Activated CD8-positive, alpha-beta memory T cell treated with anti-CD3 and anti-CD28 coated beads for 36 hours (primary cell): ENCODE data around the gene CUEDC2. TPM values are rescaled to one million over a fixed set of nuclear protein-coding genes. Genes with fewer than 3 reads are reported as not detected.
"Not testable (repeated sequence)": the region's sequence is repeated elsewhere in the genome, so short reads cannot be mapped to it uniquely, and the experiment has no call there.

Experiments used
- CTCF ChIA-PET: fragments of 350-600 bp; sonication (Branson Sonifier 250); formaldehyde crosslinking; loops from one replicate; lab custom pipeline; 2021; ENCODE audit warnings: antibody characterized with exemption; lab: Charles Lee
- POLR2A ChIA-PET: fragments of 350-600 bp; sonication (Branson Sonifier 250); formaldehyde crosslinking; loops from one replicate; lab custom pipeline; 2021; ENCODE audit warnings: antibody characterized with exemption; lab: Charles Lee
- total RNA-seq, 2 experiments: library from RNA; stranded (reverse); gene quantifications; one replicate each; pipeline ENCODE4 v1.2.3, GENCODE V29; 2021

CUEDC2 gene
- total RNA-seq, 2 experiments from 2014 or later = 64.6 to 66.0 TPM

- CTCF ChIA-PET = interaction anchor here (1.1 to 3.2 kb wide), 8 partner anchors 8 to 230 kb away, joined by 3 to 18 read pairs (median 8); partner anchors contain the start of genes C10orf95 and CUEDC2
- POLR2A ChIA-PET = interaction anchor here (1.0 to 2.3 kb wide), 3 partner anchors 10 to 29 kb away, joined by 3 to 32 read pairs (median 4); partner anchors contain the start of genes C10orf95 and CUEDC2
These were observed 28.4 kb upstream of the CUEDC2 start for GRCh38 chr10:102460836-102461186.

- CTCF ChIA-PET = interaction anchor here (0.7 kb wide), 2 partner anchors 17 to 227 kb away, joined by 3 read pairs; no protein-coding TSS in a partner anchor
- POLR2A ChIA-PET = no interaction called here
These were observed 26.3 kb upstream of the CUEDC2 start for GRCh38 chr10:102458656-102459055.

- CTCF ChIA-PET = interaction anchor here (0.8 kb wide), 1 partner anchor 67 kb away, joined by 3 read pairs; no protein-coding TSS in a partner anchor
- POLR2A ChIA-PET = no interaction called here
These were observed 25.3 kb upstream of the CUEDC2 start for GRCh38 chr10:102457591-102458150.

GRCh38 chr10:102455893-102456471 is 23.6 kb upstream of the CUEDC2 start:
- ChIA-PET POLR2A (no interaction called here), CTCF (no interaction called here)

- POLR2A ChIA-PET, CTCF ChIA-PET: not testable (repeated sequence)
These were observed 22.5 kb upstream of the CUEDC2 start for GRCh38 chr10:102454662-102455487.

GRCh38 chr10:102453502-102453901 is 21.1 kb upstream of the CUEDC2 start:
- ChIA-PET CTCF (interaction anchor here (0.7 to 4.7 kb wide), 7 partner anchors 8 to 300 kb away, joined by 3 to 52 read pairs (median 6); partner anchors contain the start of genes CUEDC2 and NFKB2), POLR2A (interaction anchor here (0.6 to 0.7 kb wide), 3 partner anchors 23 to 60 kb away, joined by 3 to 7 read pairs (median 3); no protein-coding TSS in a partner anchor)

GRCh38 chr10:102452672-102453340 is 20.4 kb upstream of the CUEDC2 start:
- POLR2A ChIA-PET = interaction anchor here (0.5 to 4.9 kb wide), 4 partner anchors 20 to 1079 kb away, joined by 3 to 39 read pairs (median 4); partner anchors contain the start of gene CUEDC2

GRCh38 chr10:102451105-102451969 is 19.0 kb upstream of the CUEDC2 start, which contains the start of gene C10orf95:
TSS of gene C10orf95 (minus strand) at chr10:102451543. CDS start at chr10:102451093, 450 bp downstream.
- ChIA-PET POLR2A (interaction anchor here (0.6 to 4.9 kb wide), 15 partner anchors 10 to 298 kb away, joined by 3 to 39 read pairs (median 6); partner anchors contain the start of genes CUEDC2, FBXL15, NFKB2 and TRIM8), CTCF (interaction anchor here (0.7 to 4.7 kb wide), 11 partner anchors 10 to 222 kb away, joined by 3 to 52 read pairs (median 5); partner anchors contain the start of genes ACTR1A, CUEDC2, FBXL15 and NFKB2)

More at GRCh38 chr10:102452672-102453340, 20.4 kb upstream of the CUEDC2 start:
- CTCF ChIA-PET = interaction anchor here (0.7 to 4.7 kb wide), 11 partner anchors 9 to 299 kb away, joined by 3 to 52 read pairs (median 3); partner anchors contain the start of genes CUEDC2, FBXL15 and NFKB2

- ChIA-PET CTCF (interaction anchor here (0.8 to 4.7 kb wide), 9 partner anchors 11 to 165 kb away, joined by 3 to 52 read pairs (median 5); partner anchors contain the start of genes CUEDC2, FBXL15 and NFKB2), POLR2A (interaction anchor here (0.6 to 4.9 kb wide), 16 partner anchors 10 to 297 kb away, joined by 3 to 39 read pairs (median 6); partner anchors contain the start of genes ARL3, CUEDC2, FBXL15 and NFKB2)
These were observed 18.2 kb upstream of the CUEDC2 start for GRCh38 chr10:102450374-102451104.

- CTCF ChIA-PET = interaction anchor here (1.2 to 4.7 kb wide), 7 partner anchors 11 to 133 kb away, joined by 3 to 52 read pairs (median 10); partner anchors contain the start of genes CUEDC2, FBXL15 and NFKB2
- POLR2A ChIA-PET = interaction anchor here (0.5 to 4.9 kb wide), 14 partner anchors 12 to 323 kb away, joined by 3 to 39 read pairs (median 8); partner anchors contain the start of genes ARL3, CUEDC2, FBXL15 and NFKB2
These were observed 17.7 kb upstream of the CUEDC2 start for GRCh38 chr10:102450124-102450373.

- ChIA-PET POLR2A (interaction anchor here (0.5 to 4.9 kb wide), 14 partner anchors 11 to 323 kb away, joined by 3 to 39 read pairs (median 7); partner anchors contain the start of genes ARL3, CUEDC2, FBXL15 and NFKB2), CTCF (interaction anchor here (0.7 to 4.7 kb wide), 9 partner anchors 11 to 134 kb away, joined by 3 to 52 read pairs (median 5); partner anchors contain the start of genes CUEDC2 and NFKB2)
These were observed 17.1 kb upstream of the CUEDC2 start for GRCh38 chr10:102449321-102450123.

GRCh38 chr10:102444851-102445250 is 12.5 kb upstream of the CUEDC2 start:
- POLR2A ChIA-PET = no interaction called here
- CTCF ChIA-PET = no interaction called here

- ChIA-PET CTCF (interaction anchor here (1.2 kb wide), 2 partner anchors 11 to 15 kb away, joined by 3 to 6 read pairs; no protein-coding TSS in a partner anchor), POLR2A (interaction anchor here (0.7 kb wide), 1 partner anchor 11 kb away, joined by 4 read pairs; no protein-coding TSS in a partner anchor)
These were observed 6.0 kb upstream of the CUEDC2 start for GRCh38 chr10:102438374-102438773.

- CTCF ChIA-PET = no interaction called here
- POLR2A ChIA-PET = no interaction called here
These were observed 5.1 kb upstream of the CUEDC2 start for GRCh38 chr10:102437515-102437914.

GRCh38 chr10:102436312-102436711 is 3.9 kb upstream of the CUEDC2 start:
- ChIA-PET POLR2A (interaction anchor here (0.8 to 2.2 kb wide), 3 partner anchors 14 to 25 kb away, joined by 3 to 9 read pairs (median 4); partner anchors contain the start of gene C10orf95), CTCF (interaction anchor here (0.8 to 1.2 kb wide), 3 partner anchors 13 to 204 kb away, joined by 3 to 4 read pairs (median 4); no protein-coding TSS in a partner anchor)
